Embryonic facial prominence (tissue), 1 donor: Measurements from ENCODE around the gene FUCA1.

Source experiments
- DNase-seq: peaks from one replicate; pipeline ENCODE4 v3.0.0-alpha.2; 2016; ENCODE audit errors: extremely low spot score

Gene FUCA1

GRCh38 chr1:23801338-23801748 lies 66.7 kb downstream of the FUCA1 start:
- no peak for DNase-seq

GRCh38 chr1:23800400-23801337 lies 67.4 kb downstream of the FUCA1 start, which contains the start of gene GALE:
Gene GALE, minus strand, starts transcription at chr1:23800754. Its CDS starts 1,747 bp downstream, at chr1:23799007.
- DNase-seq, result peak; percentile 87

- no peak for DNase-seq
Measured at GRCh38 chr1:23799570-23800399, 68.3 kb downstream of the FUCA1 start.

GRCh38 chr1:23799255-23799569 lies 68.9 kb downstream of the FUCA1 start:
- DNase-seq, result no peak

DNA sequence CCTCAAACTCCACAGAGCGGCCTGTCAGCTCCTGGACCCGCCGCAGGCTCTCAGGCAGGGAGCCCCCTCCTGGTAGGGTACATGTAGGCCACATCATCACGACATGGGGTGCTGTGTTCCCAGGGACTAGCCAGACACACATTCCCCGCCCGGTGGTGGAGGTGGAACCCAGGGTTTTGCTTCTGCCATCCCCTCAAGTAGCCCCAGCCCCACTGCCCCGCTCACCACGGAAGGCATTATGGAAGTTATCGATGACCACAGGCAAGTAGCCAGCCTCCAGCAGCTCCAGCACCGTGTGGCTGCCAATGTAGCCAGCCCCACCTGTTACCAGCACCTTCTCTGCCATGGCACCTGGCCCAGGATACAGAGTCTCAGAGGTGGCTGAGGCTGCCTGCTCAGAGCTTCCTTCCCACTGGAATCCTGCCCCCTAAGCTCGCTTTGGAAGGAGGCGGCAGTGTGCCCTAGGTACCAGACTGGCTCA lies 69.4 kb downstream of the FUCA1 start:
- DNase-seq, result no peak

- DNase-seq, result no peak
Measured at GRCh38 chr1:23797478-23798448, 70.3 kb downstream of the FUCA1 start.

DNA sequence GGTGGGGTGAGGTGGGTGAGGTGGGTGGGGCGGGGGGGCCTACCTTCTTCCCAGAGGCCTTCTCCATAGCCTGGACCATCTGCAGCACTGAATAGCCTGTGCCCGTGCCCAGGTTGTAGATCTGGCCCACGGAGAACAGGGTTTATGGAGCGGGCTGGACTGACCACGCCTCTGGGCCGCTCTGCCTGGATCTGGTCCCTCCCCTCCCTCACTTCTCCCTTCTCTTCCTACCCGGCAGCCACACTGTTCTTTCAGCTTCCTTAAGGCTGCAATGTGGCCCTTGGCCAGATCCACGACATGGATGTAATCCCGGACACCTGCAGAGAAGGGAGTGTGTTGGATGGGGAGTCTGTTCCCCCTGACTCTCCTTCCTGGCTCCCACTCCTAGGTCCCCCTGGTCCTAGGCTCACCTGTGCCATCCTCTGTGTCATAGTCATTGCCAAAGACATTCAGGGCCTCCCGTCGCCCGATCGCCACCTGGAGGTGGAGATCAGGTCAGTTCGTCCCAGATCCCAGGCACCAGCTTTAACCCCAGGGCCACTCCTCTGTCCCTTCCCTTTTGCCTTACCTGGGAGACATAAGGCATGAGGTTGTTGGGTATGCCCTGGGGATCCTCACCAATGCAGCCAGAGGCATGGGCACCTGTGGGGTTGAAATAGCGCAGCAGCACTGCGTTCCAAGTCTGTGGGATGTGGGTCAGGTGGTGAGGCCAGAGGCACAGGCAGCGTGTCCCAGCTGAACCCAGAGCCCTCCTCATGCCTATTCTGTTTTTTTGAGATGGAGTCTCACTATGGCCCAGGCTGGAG lies 71.4 kb downstream of the FUCA1 start:
- no peak for DNase-seq

DNA sequence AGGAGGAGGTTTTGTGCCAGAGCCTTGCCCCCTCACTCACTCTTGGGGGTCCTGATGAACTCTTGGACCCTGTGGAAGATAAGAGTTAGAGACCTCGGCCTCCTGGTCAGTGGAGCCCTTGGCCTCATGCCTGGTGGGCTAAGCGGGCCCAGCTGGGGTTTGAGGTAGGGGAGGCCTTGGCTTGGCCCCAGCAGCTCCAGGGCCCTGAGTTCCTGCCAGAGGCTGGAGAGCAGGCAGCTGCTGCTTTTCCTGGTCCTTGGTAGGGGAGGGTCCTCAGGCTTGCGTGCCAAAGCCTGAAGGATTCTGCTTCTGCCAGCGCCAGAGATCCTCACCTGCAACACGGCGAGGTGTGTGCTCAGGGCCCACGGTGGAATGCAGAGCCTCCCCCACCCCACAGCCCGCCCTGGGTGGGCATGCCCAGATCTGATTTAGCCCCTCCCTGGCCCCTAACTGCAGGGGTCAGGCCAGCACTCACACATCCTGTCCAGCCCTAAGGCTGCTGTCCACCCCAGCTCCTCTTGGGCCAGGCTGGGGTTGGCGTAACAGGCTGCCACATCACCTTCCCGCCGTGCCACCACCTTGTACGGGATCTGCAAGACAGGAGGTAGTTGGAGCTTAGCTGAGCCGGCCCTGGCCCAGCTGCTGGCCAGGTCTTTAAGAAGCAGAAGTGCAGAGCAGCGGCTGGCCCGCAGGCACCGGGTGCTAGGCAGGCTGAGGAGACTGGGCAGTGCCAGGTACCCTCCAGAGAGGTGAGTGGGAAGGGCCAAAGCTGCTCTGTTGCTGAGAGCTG lies 72.2 kb downstream of the FUCA1 start:
- no peak for DNase-seq
